Endothelial cell (in vitro differentiated cells): ENCODE results near the gene HADH. TPM values are rescaled to one million over a fixed set of nuclear protein-coding genes. Genes with fewer than 3 reads are reported as not detected.

Experiments used
- DNase-seq: peaks from one replicate; pipeline ENCODE4 v3.0.0; 2021; ENCODE audit warnings: low spot score
- H3K27ac Mint-ChIP-seq: one replicate; pipeline ENCODE4 v1.8.0; 2021; ENCODE audit warnings: mixed read lengths, inconsistent platforms; ENCODE audit not compliant: unreplicated experiment
- H3K27me3 Mint-ChIP-seq: one replicate; pipeline ENCODE4 v1.8.0; 2021; ENCODE audit warnings: mild to moderate bottlenecking, moderate library complexity, mixed read lengths, inconsistent platforms; ENCODE audit not compliant: unreplicated experiment
- H3K36me3 Mint-ChIP-seq: one replicate; pipeline ENCODE4 v1.8.0; 2021; ENCODE audit warnings: mild to moderate bottlenecking, low read depth, mixed read lengths, inconsistent platforms; ENCODE audit not compliant: unreplicated experiment
- H3K4me1 Mint-ChIP-seq: one replicate; pipeline ENCODE4 v1.8.0; 2021; ENCODE audit warnings: mild to moderate bottlenecking, mixed read lengths, inconsistent platforms; ENCODE audit not compliant: unreplicated experiment
- H3K4me3 Mint-ChIP-seq: one replicate; pipeline ENCODE4 v1.8.0; 2021; ENCODE audit warnings: mild to moderate bottlenecking, mixed read lengths, inconsistent platforms; ENCODE audit not compliant: unreplicated experiment
- H3K9me3 Mint-ChIP-seq: one replicate; pipeline ENCODE4 v1.8.0; 2021; ENCODE audit warnings: mixed read lengths, inconsistent platforms; ENCODE audit not compliant: unreplicated experiment
- total RNA-seq: library from RNA; stranded (reverse); fragmentation: NEBNext Ultra II Directional; extraction: Animal tissue kit (Norgen Biotek cat#: 25700); gene quantifications from one replicate; pipeline ENCODE4 v1.2.1, GENCODE V29; 2021; ENCODE audit not compliant: unreplicated experiment
- TF ChIP-seq, protein P1 (sequence below): fragments of 200-600 bp; sonication (generic); IDR thresholded peaks from one replicate; pipeline ENCODE4 v1.5.0; 2021; ENCODE audit warnings: antibody characterized with exemption; ENCODE audit not compliant: unreplicated experiment

HADH gene
- total RNA-seq, 1 donor from 2014 or later, result 26.6 TPM

- peaks cover 10% of the 10 kb centered on the region for H3K36me3 Mint-ChIP-seq
- DNase-seq, result no peak
- no peak overlapping the region for H3K27ac Mint-ChIP-seq
- no peak overlapping the region for H3K4me3 Mint-ChIP-seq
- TF ChIP-seq, protein P1, sequence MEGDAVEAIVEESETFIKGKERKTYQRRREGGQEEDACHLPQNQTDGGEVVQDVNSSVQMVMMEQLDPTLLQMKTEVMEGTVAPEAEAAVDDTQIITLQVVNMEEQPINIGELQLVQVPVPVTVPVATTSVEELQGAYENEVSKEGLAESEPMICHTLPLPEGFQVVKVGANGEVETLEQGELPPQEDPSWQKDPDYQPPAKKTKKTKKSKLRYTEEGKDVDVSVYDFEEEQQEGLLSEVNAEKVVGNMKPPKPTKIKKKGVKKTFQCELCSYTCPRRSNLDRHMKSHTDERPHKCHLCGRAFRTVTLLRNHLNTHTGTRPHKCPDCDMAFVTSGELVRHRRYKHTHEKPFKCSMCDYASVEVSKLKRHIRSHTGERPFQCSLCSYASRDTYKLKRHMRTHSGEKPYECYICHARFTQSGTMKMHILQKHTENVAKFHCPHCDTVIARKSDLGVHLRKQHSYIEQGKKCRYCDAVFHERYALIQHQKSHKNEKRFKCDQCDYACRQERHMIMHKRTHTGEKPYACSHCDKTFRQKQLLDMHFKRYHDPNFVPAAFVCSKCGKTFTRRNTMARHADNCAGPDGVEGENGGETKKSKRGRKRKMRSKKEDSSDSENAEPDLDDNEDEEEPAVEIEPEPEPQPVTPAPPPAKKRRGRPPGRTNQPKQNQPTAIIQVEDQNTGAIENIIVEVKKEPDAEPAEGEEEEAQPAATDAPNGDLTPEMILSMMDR, result no peak
- H3K9me3 Mint-ChIP-seq, result no peaks in the 10 kb centered on the region
- peaks cover 3% of the 10 kb centered on the region for H3K27me3 Mint-ChIP-seq
- no peaks in the 10 kb centered on the region for H3K4me1 Mint-ChIP-seq
These were observed 39.5 kb downstream of the HADH start for GRCh38 chr4:108029016-108029720.

GRCh38 chr4:108029731-108030130 is 40.0 kb downstream of the HADH start:
- DNase-seq, result no peak
- H3K27me3 Mint-ChIP-seq, result peaks cover 3% of the 10 kb centered on the region
- H3K9me3 Mint-ChIP-seq, result no peaks in the 10 kb centered on the region
- peak overlapping the region; percentile 40 for H3K27ac Mint-ChIP-seq
- H3K4me3 Mint-ChIP-seq, result no peak overlapping the region
- TF ChIP-seq, protein P1, result no peak
- H3K4me1 Mint-ChIP-seq, result no peaks in the 10 kb centered on the region
- H3K36me3 Mint-ChIP-seq, result peaks cover 14% of the 10 kb centered on the region

GRCh38 chr4:108030332-108030731 is 40.6 kb downstream of the HADH start:
- TF ChIP-seq, protein P1, result no peak
- Mint-ChIP-seq H3K36me3 (peaks cover 14% of the 10 kb centered on the region), H3K9me3 (no peaks in the 10 kb centered on the region), H3K27me3 (peaks cover 3% of the 10 kb centered on the region), H3K4me3 (no peak overlapping the region), H3K27ac (peak overlapping the region; percentile 40), H3K4me1 (no peaks in the 10 kb centered on the region)
- DNase-seq, result peak; percentile 65

- DNase-seq, result no peak
- H3K27me3 Mint-ChIP-seq, result peaks cover 3% of the 10 kb centered on the region
- H3K36me3 Mint-ChIP-seq, result peaks cover 13% of the 10 kb centered on the region
- TF ChIP-seq, protein P1, result no peak
- H3K27ac Mint-ChIP-seq, result no peak overlapping the region
- H3K4me3 Mint-ChIP-seq, result no peak overlapping the region
- H3K4me1 Mint-ChIP-seq, result no peaks in the 10 kb centered on the region
- no peaks in the 10 kb centered on the region for H3K9me3 Mint-ChIP-seq
These were observed 41.9 kb downstream of the HADH start for GRCh38 chr4:108031427-108032083.

GRCh38 chr4:108033348-108033747 is 43.7 kb downstream of the HADH start:
- H3K27me3 Mint-ChIP-seq, result peaks cover 3% of the 10 kb centered on the region
- no peak for DNase-seq
- peaks cover 8% of the 10 kb centered on the region for H3K36me3 Mint-ChIP-seq
- H3K4me1 Mint-ChIP-seq, result no peaks in the 10 kb centered on the region
- H3K4me3 Mint-ChIP-seq, result no peak overlapping the region
- no peak overlapping the region for H3K27ac Mint-ChIP-seq
- H3K9me3 Mint-ChIP-seq, result no peaks in the 10 kb centered on the region
- TF ChIP-seq, protein P1, result no peak
